GM10248 (cell line): Measurements from ENCODE around the gene IQSEC1.

Experiments used
- CTCF ChIA-PET: fragments of 300-600 bp; sonication (Branson Sonifier 250); formaldehyde crosslinking; extraction: SDS; loops from one replicate; lab custom pipeline; 2021; ENCODE audit warnings: antibody characterized with exemption; lab: Yijun Ruan, JAX
- POLR2A ChIA-PET: fragments of 350-650 bp; sonication (Branson Sonifier 250); formaldehyde crosslinking; extraction: SDS; loops from one replicate; lab custom pipeline; 2020; ENCODE audit warnings: antibody characterized with exemption; lab: Yijun Ruan, JAX
- DNase-seq: peaks from one replicate; pipeline ENCODE4 v3.0.0; 2012; ENCODE audit errors: extremely low spot score
- CTCF ChIP-seq: IDR thresholded peaks from 2 replicates; pipeline ENCODE4 v1.5.1; 2012; ENCODE audit warnings: mild to moderate bottlenecking, low read depth; ENCODE audit errors: extremely low read depth, missing control alignments, control extremely low read depth

Gene IQSEC1

GRCh38 chr3:13057282-13058040 lies 15.8 kb downstream of the IQSEC1 start:
- ChIA-PET POLR2A (no interaction called here), CTCF (interaction anchor here (0.8 to 2.3 kb wide), 4 partner anchors 10 to 57 kb away, joined by 3 to 13 read pairs (median 3); no protein-coding TSS in a partner anchor)
- TF ChIP-seq CTCF = no peak

GRCh38 chr3:13055634-13056033 lies 17.6 kb downstream of the IQSEC1 start:
- TF ChIP-seq CTCF = no peak
- DNase-seq = no peak
- CTCF ChIA-PET = interaction anchor here (1.1 to 2.3 kb wide), 3 partner anchors 8 to 36 kb away, joined by 3 to 13 read pairs (median 5); no protein-coding TSS in a partner anchor
- POLR2A ChIA-PET = no interaction called here

More at GRCh38 chr3:13057282-13058040, 15.8 kb downstream of the IQSEC1 start:
- DNase-seq = no peak

GRCh38 chr3:13054341-13055285 lies 18.6 kb downstream of the IQSEC1 start:
- no peak for TF ChIP-seq CTCF
- no peak for DNase-seq
- ChIA-PET CTCF (interaction anchor here (1.1 to 1.6 kb wide), 2 partner anchors 8 to 37 kb away, joined by 3 to 5 read pairs; no protein-coding TSS in a partner anchor), POLR2A (no interaction called here)

GRCh38 chr3:13053893-13054292 lies 19.3 kb downstream of the IQSEC1 start:
- DNase-seq = no peak
- TF ChIP-seq CTCF = no peak
- CTCF ChIA-PET = no interaction called here
- POLR2A ChIA-PET = no interaction called here

GRCh38 chr3:13053420-13053819 lies 19.8 kb downstream of the IQSEC1 start:
- no peak for DNase-seq
- CTCF ChIA-PET = no interaction called here
- POLR2A ChIA-PET = no interaction called here
- no peak for TF ChIP-seq CTCF

GRCh38 chr3:13052191-13052820 lies 20.9 kb downstream of the IQSEC1 start:
- CTCF ChIA-PET = no interaction called here
- DNase-seq = no peak
- POLR2A ChIA-PET = no interaction called here
- no peak for TF ChIP-seq CTCF
